SK-N-SH treated with all-trans-retinoic acid at 6 μM for 48 hours (cell line): ENCODE results near the gene SLC6A8.

Experiments
- ATAC-seq: fragments of 200-7000 bp; cut with Tn5 transposase; 3 replicates; pipeline ENCODE4 v1.9.1; 2020; ENCODE audit warnings: mild to moderate bottlenecking, moderate library complexity
- ARNTL ChIP-seq: fragments of 450-650 bp; formaldehyde crosslinking; IDR thresholded peaks from 2 replicates; pipeline ENCODE4 v1.5.0; 2020; ENCODE audit warnings: low read depth, mild to moderate bottlenecking, moderate library complexity, borderline replicate concordance
- CSDC2 ChIP-seq: fragments of 250-450 bp; sonication (Bioruptor Pico); IDR thresholded peaks from 2 replicates; pipeline ENCODE4 v1.5.0; 2020; ENCODE audit warnings: mild to moderate bottlenecking, moderate library complexity
- ESRRG ChIP-seq: fragments of 250-450 bp; sonication (Bioruptor Pico); IDR thresholded peaks from 2 replicates; pipeline ENCODE4 v1.6.1; 2021; ENCODE audit warnings: mild to moderate bottlenecking
- GLIS3 ChIP-seq: fragments of 250-450 bp; sonication (Bioruptor Pico); IDR thresholded peaks from 2 replicates; pipeline ENCODE4 v1.5.0; 2020; ENCODE audit warnings: mild to moderate bottlenecking, moderate library complexity
- ISL1 ChIP-seq: fragments of 250-450 bp; sonication (Bioruptor Pico); IDR thresholded peaks from 2 replicates; pipeline ENCODE4 v2.1.2; 2022; ENCODE audit warnings: mild to moderate bottlenecking, moderate library complexity
- OSR1 ChIP-seq: fragments of 250-450 bp; sonication (Bioruptor Pico); IDR thresholded peaks from 2 replicates; pipeline ENCODE4 v1.8.0; 2022; ENCODE audit warnings: moderate library complexity, mild to moderate bottlenecking, inconsistent platforms
- PPARA ChIP-seq: fragments of 250-450 bp; sonication (Bioruptor Pico); IDR thresholded peaks from 2 replicates; pipeline ENCODE4 v1.5.0; 2020; ENCODE audit warnings: mild to moderate bottlenecking, borderline replicate concordance
- SNAI2 ChIP-seq: fragments of 250-450 bp; sonication (Bioruptor Pico); IDR thresholded peaks from 2 replicates; pipeline ENCODE4 v1.5.0; 2020; ENCODE audit warnings: mild to moderate bottlenecking, moderate library complexity
- TCF4 ChIP-seq: fragments of 250-450 bp; sonication (Bioruptor Pico); IDR thresholded peaks from 2 replicates; pipeline ENCODE4 v1.8.0; 2021; ENCODE audit warnings: mild to moderate bottlenecking, moderate library complexity, borderline replicate concordance
- TOX ChIP-seq: fragments of 250-450 bp; sonication (Bioruptor Pico); IDR thresholded peaks from 2 replicates; pipeline ENCODE4 v1.8.0; 2021; ENCODE audit warnings: mild to moderate bottlenecking, moderate library complexity, borderline replicate concordance
- ZC3H10 ChIP-seq: fragments of 250-450 bp; sonication (Bioruptor Pico); IDR thresholded peaks from 2 replicates; pipeline ENCODE4 v1.5.1; 2021; ENCODE audit warnings: mild to moderate bottlenecking, moderate library complexity
- ZFP3 ChIP-seq: fragments of 250-450 bp; sonication (Bioruptor Pico); IDR thresholded peaks from 2 replicates; pipeline ENCODE4 v1.5.0; 2020; ENCODE audit warnings: mild to moderate bottlenecking, moderate library complexity
- ZFP30 ChIP-seq: fragments of 450-650 bp; formaldehyde crosslinking; IDR thresholded peaks from 2 replicates; pipeline ENCODE4 v1.5.0; 2022; ENCODE audit warnings: mild to moderate bottlenecking, moderate library complexity
- ZNF565 ChIP-seq: fragments of 450-650 bp; formaldehyde crosslinking; conservative IDR thresholded peaks from 2 replicates; pipeline ENCODE4 v1.5.0; 2020; ENCODE audit warnings: low read depth, mild to moderate bottlenecking, moderate library complexity
- ZNF70 ChIP-seq: fragments of 450-650 bp; formaldehyde crosslinking; IDR thresholded peaks from 2 replicates; pipeline ENCODE4 v1.5.0; 2020; ENCODE audit warnings: mild to moderate bottlenecking, moderate library complexity
- ZNF8 ChIP-seq: fragments of 450-650 bp; formaldehyde crosslinking; IDR thresholded peaks from 2 replicates; pipeline ENCODE4 v1.5.0; 2020; ENCODE audit warnings: mild to moderate bottlenecking, moderate library complexity
- TF ChIP-seq, protein P1 (sequence below): fragments of 250-450 bp; sonication (Bioruptor Pico); IDR thresholded peaks from 2 replicates; pipeline ENCODE4 v1.5.0; 2020; ENCODE audit warnings: mild to moderate bottlenecking, moderate library complexity
- TF ChIP-seq, protein P2 (sequence below): fragments of 250-450 bp; sonication (Bioruptor Pico); IDR thresholded peaks from 2 replicates; pipeline ENCODE4 v1.8.0; 2021; ENCODE audit warnings: low read depth, mild to moderate bottlenecking, moderate library complexity, borderline replicate concordance
- TF ChIP-seq, protein P3 (sequence below): fragments of 250-450 bp; sonication (Bioruptor Pico); IDR thresholded peaks from 2 replicates; pipeline ENCODE4 v1.5.1; 2020; ENCODE audit warnings: low read depth, mild to moderate bottlenecking, moderate library complexity
- TF ChIP-seq, protein P4 (sequence below): fragments of 250-450 bp; sonication (Bioruptor Pico); IDR thresholded peaks from 2 replicates; pipeline ENCODE4 v1.8.0; 2020; ENCODE audit warnings: mild to moderate bottlenecking, moderate library complexity, borderline replicate concordance
- TF ChIP-seq, protein P5 (sequence below): fragments of 250-450 bp; sonication (Bioruptor Pico); IDR thresholded peaks from 2 replicates; pipeline ENCODE4 v1.5.1; 2021; ENCODE audit warnings: mild to moderate bottlenecking, moderate library complexity

SLC6A8 gene

DNA sequence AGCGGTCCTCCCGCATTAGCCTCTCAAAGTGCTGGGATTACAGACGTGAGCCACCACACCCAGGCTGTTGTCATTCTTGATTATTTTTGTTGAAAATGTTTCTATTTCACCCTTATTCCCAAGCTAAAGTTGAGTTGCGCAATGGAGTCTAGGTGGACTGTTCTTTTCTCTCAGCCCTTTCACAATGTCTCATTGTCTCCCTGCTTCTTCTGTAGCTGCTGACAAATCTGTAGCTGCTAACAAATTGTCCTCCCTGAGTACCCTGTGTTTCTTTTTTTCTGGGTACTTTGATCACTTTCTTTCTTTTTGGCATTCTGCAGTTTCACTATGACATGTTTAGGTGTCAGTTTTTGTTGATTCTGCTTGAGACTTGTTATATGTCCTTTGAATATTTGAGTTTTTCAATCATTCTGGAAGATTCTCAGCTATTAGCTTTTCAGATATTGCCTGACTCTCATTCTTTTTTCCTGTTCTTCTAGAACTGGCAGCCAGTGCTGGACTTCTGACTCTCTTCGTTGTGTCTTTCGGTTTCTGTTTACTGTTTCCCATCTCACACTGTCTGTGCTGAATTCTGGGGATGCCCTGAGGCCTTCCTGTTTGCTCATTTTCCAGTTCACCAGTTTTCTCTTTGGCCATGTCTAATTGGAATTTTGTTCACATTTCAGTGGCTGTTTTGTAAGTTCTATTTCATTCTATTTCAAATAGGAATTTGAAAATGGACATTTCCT is 43.6 kb downstream of the SLC6A8 start:
- TF ChIP-seq ESRRG (CRISPR knock-in tag) (no peak), OSR1 (CRISPR knock-in tag) (no peak), SNAI2 (CRISPR knock-in tag) (no peak), ISL1 (CRISPR knock-in tag) (no peak), TOX (no peak), TCF4 (CRISPR knock-in tag) (no peak), ARNTL (CRISPR knock-in tag) (no peak), PPARA (CRISPR knock-in tag) (no peak), CSDC2 (CRISPR knock-in tag) (no peak), ZNF70 (CRISPR knock-in tag) (no peak), GLIS3 (CRISPR knock-in tag) (no peak), ZFP3 (CRISPR knock-in tag) (no peak), ZFP30 (no peak), ZNF565 (CRISPR knock-in tag) (no peak), ZNF8 (CRISPR knock-in tag) (no peak)
- TF ChIP-seq, protein P1, sequence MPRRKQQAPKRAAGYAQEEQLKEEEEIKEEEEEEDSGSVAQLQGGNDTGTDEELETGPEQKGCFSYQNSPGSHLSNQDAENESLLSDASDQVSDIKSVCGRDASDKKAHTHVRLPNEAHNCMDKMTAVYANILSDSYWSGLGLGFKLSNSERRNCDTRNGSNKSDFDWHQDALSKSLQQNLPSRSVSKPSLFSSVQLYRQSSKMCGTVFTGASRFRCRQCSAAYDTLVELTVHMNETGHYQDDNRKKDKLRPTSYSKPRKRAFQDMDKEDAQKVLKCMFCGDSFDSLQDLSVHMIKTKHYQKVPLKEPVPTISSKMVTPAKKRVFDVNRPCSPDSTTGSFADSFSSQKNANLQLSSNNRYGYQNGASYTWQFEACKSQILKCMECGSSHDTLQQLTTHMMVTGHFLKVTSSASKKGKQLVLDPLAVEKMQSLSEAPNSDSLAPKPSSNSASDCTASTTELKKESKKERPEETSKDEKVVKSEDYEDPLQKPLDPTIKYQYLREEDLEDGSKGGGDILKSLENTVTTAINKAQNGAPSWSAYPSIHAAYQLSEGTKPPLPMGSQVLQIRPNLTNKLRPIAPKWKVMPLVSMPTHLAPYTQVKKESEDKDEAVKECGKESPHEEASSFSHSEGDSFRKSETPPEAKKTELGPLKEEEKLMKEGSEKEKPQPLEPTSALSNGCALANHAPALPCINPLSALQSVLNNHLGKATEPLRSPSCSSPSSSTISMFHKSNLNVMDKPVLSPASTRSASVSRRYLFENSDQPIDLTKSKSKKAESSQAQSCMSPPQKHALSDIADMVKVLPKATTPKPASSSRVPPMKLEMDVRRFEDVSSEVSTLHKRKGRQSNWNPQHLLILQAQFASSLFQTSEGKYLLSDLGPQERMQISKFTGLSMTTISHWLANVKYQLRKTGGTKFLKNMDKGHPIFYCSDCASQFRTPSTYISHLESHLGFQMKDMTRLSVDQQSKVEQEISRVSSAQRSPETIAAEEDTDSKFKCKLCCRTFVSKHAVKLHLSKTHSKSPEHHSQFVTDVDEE (CRISPR knock-in tag) = no peak
- TF ChIP-seq, protein P2, sequence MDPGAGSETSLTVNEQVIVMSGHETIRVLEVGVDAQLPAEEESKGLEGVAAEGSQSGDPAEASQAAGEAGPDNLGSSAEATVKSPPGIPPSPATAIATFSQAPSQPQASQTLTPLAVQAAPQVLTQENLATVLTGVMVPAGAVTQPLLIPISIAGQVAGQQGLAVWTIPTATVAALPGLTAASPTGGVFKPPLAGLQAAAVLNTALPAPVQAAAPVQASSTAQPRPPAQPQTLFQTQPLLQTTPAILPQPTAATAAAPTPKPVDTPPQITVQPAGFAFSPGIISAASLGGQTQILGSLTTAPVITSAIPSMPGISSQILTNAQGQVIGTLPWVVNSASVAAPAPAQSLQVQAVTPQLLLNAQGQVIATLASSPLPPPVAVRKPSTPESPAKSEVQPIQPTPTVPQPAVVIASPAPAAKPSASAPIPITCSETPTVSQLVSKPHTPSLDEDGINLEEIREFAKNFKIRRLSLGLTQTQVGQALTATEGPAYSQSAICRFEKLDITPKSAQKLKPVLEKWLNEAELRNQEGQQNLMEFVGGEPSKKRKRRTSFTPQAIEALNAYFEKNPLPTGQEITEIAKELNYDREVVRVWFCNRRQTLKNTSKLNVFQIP (CRISPR knock-in tag) = no peak
- TF ChIP-seq, protein P3, sequence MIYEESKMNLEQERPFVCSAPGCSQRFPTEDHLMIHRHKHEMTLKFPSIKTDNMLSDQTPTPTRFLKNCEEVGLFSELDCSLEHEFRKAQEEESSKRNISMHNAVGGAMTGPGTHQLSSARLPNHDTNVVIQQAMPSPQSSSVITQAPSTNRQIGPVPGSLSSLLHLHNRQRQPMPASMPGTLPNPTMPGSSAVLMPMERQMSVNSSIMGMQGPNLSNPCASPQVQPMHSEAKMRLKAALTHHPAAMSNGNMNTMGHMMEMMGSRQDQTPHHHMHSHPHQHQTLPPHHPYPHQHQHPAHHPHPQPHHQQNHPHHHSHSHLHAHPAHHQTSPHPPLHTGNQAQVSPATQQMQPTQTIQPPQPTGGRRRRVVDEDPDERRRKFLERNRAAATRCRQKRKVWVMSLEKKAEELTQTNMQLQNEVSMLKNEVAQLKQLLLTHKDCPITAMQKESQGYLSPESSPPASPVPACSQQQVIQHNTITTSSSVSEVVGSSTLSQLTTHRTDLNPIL (CRISPR knock-in tag) = no peak
- TF ChIP-seq, protein P4, sequence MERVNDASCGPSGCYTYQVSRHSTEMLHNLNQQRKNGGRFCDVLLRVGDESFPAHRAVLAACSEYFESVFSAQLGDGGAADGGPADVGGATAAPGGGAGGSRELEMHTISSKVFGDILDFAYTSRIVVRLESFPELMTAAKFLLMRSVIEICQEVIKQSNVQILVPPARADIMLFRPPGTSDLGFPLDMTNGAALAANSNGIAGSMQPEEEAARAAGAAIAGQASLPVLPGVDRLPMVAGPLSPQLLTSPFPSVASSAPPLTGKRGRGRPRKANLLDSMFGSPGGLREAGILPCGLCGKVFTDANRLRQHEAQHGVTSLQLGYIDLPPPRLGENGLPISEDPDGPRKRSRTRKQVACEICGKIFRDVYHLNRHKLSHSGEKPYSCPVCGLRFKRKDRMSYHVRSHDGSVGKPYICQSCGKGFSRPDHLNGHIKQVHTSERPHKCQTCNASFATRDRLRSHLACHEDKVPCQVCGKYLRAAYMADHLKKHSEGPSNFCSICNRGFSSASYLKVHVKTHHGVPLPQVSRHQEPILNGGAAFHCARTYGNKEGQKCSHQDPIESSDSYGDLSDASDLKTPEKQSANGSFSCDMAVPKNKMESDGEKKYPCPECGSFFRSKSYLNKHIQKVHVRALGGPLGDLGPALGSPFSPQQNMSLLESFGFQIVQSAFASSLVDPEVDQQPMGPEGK (CRISPR knock-in tag) = no peak
- TF ChIP-seq, protein P5, sequence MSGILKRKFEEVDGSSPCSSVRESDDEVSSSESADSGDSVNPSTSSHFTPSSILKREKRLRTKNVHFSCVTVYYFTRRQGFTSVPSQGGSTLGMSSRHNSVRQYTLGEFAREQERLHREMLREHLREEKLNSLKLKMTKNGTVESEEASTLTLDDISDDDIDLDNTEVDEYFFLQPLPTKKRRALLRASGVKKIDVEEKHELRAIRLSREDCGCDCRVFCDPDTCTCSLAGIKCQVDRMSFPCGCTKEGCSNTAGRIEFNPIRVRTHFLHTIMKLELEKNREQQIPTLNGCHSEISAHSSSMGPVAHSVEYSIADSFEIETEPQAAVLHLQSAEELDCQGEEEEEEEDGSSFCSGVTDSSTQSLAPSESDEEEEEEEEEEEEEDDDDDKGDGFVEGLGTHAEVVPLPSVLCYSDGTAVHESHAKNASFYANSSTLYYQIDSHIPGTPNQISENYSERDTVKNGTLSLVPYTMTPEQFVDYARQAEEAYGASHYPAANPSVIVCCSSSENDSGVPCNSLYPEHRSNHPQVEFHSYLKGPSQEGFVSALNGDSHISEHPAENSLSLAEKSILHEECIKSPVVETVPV = no peak
- no peak for ATAC-seq

DNA sequence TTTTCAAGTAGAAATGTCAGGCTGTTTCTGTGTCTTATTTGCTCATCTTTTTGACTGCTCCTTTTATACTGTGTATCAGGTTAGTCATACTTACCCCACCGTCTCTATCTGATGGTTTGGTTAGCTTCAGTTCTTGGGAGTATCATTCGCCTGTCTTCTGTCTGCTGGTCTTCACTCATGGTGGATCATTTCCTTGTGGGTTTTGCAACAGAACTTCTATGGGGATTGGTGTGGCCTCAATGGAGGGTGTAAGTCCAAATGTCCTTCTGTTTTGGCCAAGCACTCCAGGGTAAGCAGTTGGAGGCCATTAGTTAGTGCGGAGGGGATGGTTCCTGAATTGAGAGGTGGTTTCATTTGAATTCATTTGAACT is 44.1 kb downstream of the SLC6A8 start:
- TF ChIP-seq, protein P1 (CRISPR knock-in tag) = no peak
- TF ChIP-seq ZC3H10 (CRISPR knock-in tag) = no peak
- no peak for TF ChIP-seq PPARA (CRISPR knock-in tag)
- TF ChIP-seq ZNF8 (CRISPR knock-in tag) = no peak
- TF ChIP-seq ZNF565 (CRISPR knock-in tag) = no peak
- no peak for TF ChIP-seq ARNTL (CRISPR knock-in tag)
- no peak for TF ChIP-seq OSR1 (CRISPR knock-in tag)
- TF ChIP-seq GLIS3 (CRISPR knock-in tag) = no peak
- no peak for TF ChIP-seq ESRRG (CRISPR knock-in tag)
- no peak for TF ChIP-seq ZNF70 (CRISPR knock-in tag)
- TF ChIP-seq, protein P2 (CRISPR knock-in tag) = no peak
- TF ChIP-seq, protein P4 (CRISPR knock-in tag) = no peak
- no peak for TF ChIP-seq ZFP30
- TF ChIP-seq TCF4 (CRISPR knock-in tag) = no peak
- no peak for TF ChIP-seq CSDC2 (CRISPR knock-in tag)
- TF ChIP-seq SNAI2 (CRISPR knock-in tag) = no peak
- no peak for ATAC-seq
